Activated CD4-positive, alpha-beta memory T cell treated with anti-CD3 and anti-CD28 coated beads, Interleukin-2, amount 10 ng/mL, durations not matched to agents 7 days and 5 days (primary cell): ENCODE measurements around the gene DRD1. TPM values are rescaled to one million over a fixed set of nuclear protein-coding genes. Genes with fewer than 3 reads are reported as not detected.
"Not testable (repeated sequence)": the region's sequence is repeated elsewhere in the genome, so short reads cannot be mapped to it uniquely, and the experiment has no call there.

Experiments
- CTCF ChIA-PET: fragments of 350-600 bp; sonication (Branson Sonifier 250); formaldehyde crosslinking; loops from one replicate; lab custom pipeline; 2021; ENCODE audit warnings: antibody characterized with exemption, inconsistent platforms; lab: Charles Lee
- POLR2A ChIA-PET: fragments of 350-600 bp; sonication (Branson Sonifier 250); formaldehyde crosslinking; loops from one replicate; lab custom pipeline; 2021; ENCODE audit warnings: antibody characterized with exemption; lab: Charles Lee
- DNase-seq: peaks from one replicate; pipeline ENCODE4 v3.0.0-alpha.2; 2020
- H3K27ac Mint-ChIP-seq: one replicate; pipeline ENCODE4 v1.8.0; 2021; ENCODE audit warnings: mild to moderate bottlenecking, mixed read lengths
- H3K27me3 Mint-ChIP-seq: one replicate; pipeline ENCODE4 v1.8.0; 2021; ENCODE audit warnings: mixed read lengths
- H3K36me3 Mint-ChIP-seq: one replicate; pipeline ENCODE4 v1.8.0; 2021; ENCODE audit warnings: low read depth, mixed read lengths
- H3K4me1 Mint-ChIP-seq: one replicate; pipeline ENCODE4 v1.8.0; 2021; ENCODE audit warnings: mixed read lengths
- H3K4me3 Mint-ChIP-seq: one replicate; pipeline ENCODE4 v1.8.0; 2021; ENCODE audit warnings: mild to moderate bottlenecking, mixed read lengths
- H3K9me3 Mint-ChIP-seq: one replicate; pipeline ENCODE4 v1.8.0; 2021; ENCODE audit warnings: mixed read lengths
- total RNA-seq, 2 experiments: library from RNA; stranded (reverse); gene quantifications; one replicate each; pipeline ENCODE4 v1.2.3, GENCODE V29; 2021

The DRD1 gene
- total RNA-seq, 2 experiments from 2014 or later, result not detected

GRCh38 chr5:175465282-175465681 lies 21.3 kb upstream of the DRD1 start:
- Mint-ChIP-seq H3K9me3 (no peaks in the 10 kb centered on the region), H3K36me3 (no peaks in the 10 kb centered on the region), H3K4me1 (peaks cover 7% of the 10 kb centered on the region), H3K27ac (no peak overlapping the region), H3K27me3 (peaks cover 3% of the 10 kb centered on the region), H3K4me3 (no peak overlapping the region)
- no peak for DNase-seq
- CTCF ChIA-PET, result interaction anchor here (0.6 to 3.1 kb wide), 24 partner anchors 8 to 514 kb away, joined by 3 to 24 read pairs (median 4); partner anchors contain the start of gene SFXN1
- POLR2A ChIA-PET, result interaction anchor here (1.2 to 1.6 kb wide), 2 partner anchors 13 to 15 kb away, joined by 8 to 9 read pairs; partner anchors contain the start of gene SFXN1

- peaks cover 2% of the 10 kb centered on the region for H3K27me3 Mint-ChIP-seq
- H3K9me3 Mint-ChIP-seq, result no peaks in the 10 kb centered on the region
- POLR2A ChIA-PET, result interaction anchor here (1.2 to 1.6 kb wide), 2 partner anchors 13 to 15 kb away, joined by 8 to 9 read pairs; partner anchors contain the start of gene SFXN1
- CTCF ChIA-PET, result interaction anchor here (0.6 to 3.1 kb wide), 25 partner anchors 8 to 514 kb away, joined by 3 to 24 read pairs (median 4); partner anchors contain the start of gene SFXN1
- H3K27ac Mint-ChIP-seq, result no peak overlapping the region
- H3K36me3 Mint-ChIP-seq, result no peaks in the 10 kb centered on the region
- DNase-seq, result no peak
- H3K4me3 Mint-ChIP-seq, result no peak overlapping the region
- peaks cover 7% of the 10 kb centered on the region for H3K4me1 Mint-ChIP-seq
These were observed 20.9 kb upstream of the DRD1 start for GRCh38 chr5:175464942-175465233.

- Mint-ChIP-seq H3K27me3 (peaks cover 4% of the 10 kb centered on the region), H3K27ac (no peak overlapping the region), H3K36me3 (no peaks in the 10 kb centered on the region), H3K9me3 (no peaks in the 10 kb centered on the region), H3K4me1 (peaks cover 7% of the 10 kb centered on the region), H3K4me3 (no peak overlapping the region)
- DNase-seq, result peak; percentile 77
- CTCF ChIA-PET, result interaction anchor here (0.6 to 3.1 kb wide), 28 partner anchors 9 to 551 kb away, joined by 3 to 24 read pairs (median 4); partner anchors contain the start of gene SFXN1
- POLR2A ChIA-PET, result interaction anchor here (1.1 to 1.6 kb wide), 3 partner anchors 11 to 16 kb away, joined by 7 to 9 read pairs (median 8); partner anchors contain the start of gene SFXN1
These were observed 20.3 kb upstream of the DRD1 start for GRCh38 chr5:175464074-175464941.

- peaks cover 7% of the 10 kb centered on the region for H3K4me1 Mint-ChIP-seq
- H3K36me3 Mint-ChIP-seq, result no peaks in the 10 kb centered on the region
- DNase-seq, result no peak
- H3K9me3 Mint-ChIP-seq, result no peaks in the 10 kb centered on the region
- POLR2A ChIA-PET, result interaction anchor here (0.5 to 1.1 kb wide), 2 partner anchors 12 to 14 kb away, joined by 3 to 7 read pairs; partner anchors contain the start of gene SFXN1
- CTCF ChIA-PET, result interaction anchor here (1.0 to 3.1 kb wide), 13 partner anchors 11 to 551 kb away, joined by 3 to 24 read pairs (median 6); partner anchors contain the start of gene SFXN1
- no peak overlapping the region for H3K27ac Mint-ChIP-seq
- H3K27me3 Mint-ChIP-seq, result peaks cover 9% of the 10 kb centered on the region
- H3K4me3 Mint-ChIP-seq, result no peak overlapping the region
These were observed 19.7 kb upstream of the DRD1 start for GRCh38 chr5:175463641-175464040.

- peaks cover 18% of the 10 kb centered on the region for H3K4me1 Mint-ChIP-seq
- ChIA-PET POLR2A (no interaction called here), CTCF (no interaction called here)
- H3K36me3 Mint-ChIP-seq, result no peaks in the 10 kb centered on the region
- no peak for DNase-seq
- no peaks in the 10 kb centered on the region for H3K9me3 Mint-ChIP-seq
- H3K27me3 Mint-ChIP-seq, result peaks cover 12% of the 10 kb centered on the region
- H3K27ac Mint-ChIP-seq, result no peak overlapping the region
- no peak overlapping the region for H3K4me3 Mint-ChIP-seq
These were observed 17.4 kb upstream of the DRD1 start for GRCh38 chr5:175461370-175461769.

GRCh38 chr5:175460552-175460951 lies 16.6 kb upstream of the DRD1 start:
- DNase-seq, result no peak
- ChIA-PET POLR2A (no interaction called here), CTCF (no interaction called here)
- H3K36me3 Mint-ChIP-seq, result no peaks in the 10 kb centered on the region
- H3K9me3 Mint-ChIP-seq, result no peaks in the 10 kb centered on the region
- H3K27me3 Mint-ChIP-seq, result peaks cover 12% of the 10 kb centered on the region
- H3K4me3 Mint-ChIP-seq, result no peak overlapping the region
- peaks cover 18% of the 10 kb centered on the region for H3K4me1 Mint-ChIP-seq
- H3K27ac Mint-ChIP-seq, result no peak overlapping the region

DNA sequence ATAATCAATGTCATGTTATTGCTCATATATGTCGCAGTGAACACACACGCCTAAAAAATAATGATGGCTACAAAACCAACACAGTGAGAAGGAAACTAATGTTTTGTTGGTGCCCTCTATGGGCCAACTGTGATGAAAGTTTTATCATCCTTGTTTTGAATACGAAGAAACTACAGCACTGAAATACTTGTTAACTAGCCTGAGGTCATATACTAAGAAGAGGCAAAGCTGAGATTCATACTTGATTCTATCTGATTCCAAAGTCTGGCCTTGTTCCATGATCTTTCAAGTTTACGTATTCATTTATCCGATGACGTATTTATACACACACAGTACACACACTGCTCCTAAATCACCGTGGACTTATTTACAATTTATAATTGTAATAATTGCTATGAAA lies 16.1 kb upstream of the DRD1 start:
- H3K27me3 Mint-ChIP-seq, result peaks cover 15% of the 10 kb centered on the region
- POLR2A ChIA-PET, result no interaction called here
- no peaks in the 10 kb centered on the region for H3K9me3 Mint-ChIP-seq
- H3K4me1 Mint-ChIP-seq, result peaks cover 18% of the 10 kb centered on the region
- DNase-seq, result no peak
- CTCF ChIA-PET, result no interaction called here
- no peak overlapping the region for H3K27ac Mint-ChIP-seq
- H3K4me3 Mint-ChIP-seq, result no peak overlapping the region
- no peaks in the 10 kb centered on the region for H3K36me3 Mint-ChIP-seq

- Mint-ChIP-seq H3K36me3 (no peaks in the 10 kb centered on the region), H3K4me3 (no peak overlapping the region), H3K4me1 (peaks cover 11% of the 10 kb centered on the region), H3K27ac (no peak overlapping the region), H3K9me3 (no peaks in the 10 kb centered on the region), H3K27me3 (peaks cover 34% of the 10 kb centered on the region)
- no peak for DNase-seq
- CTCF ChIA-PET, result interaction anchor here (1.1 to 1.6 kb wide), 2 partner anchors 76 to 506 kb away, joined by 3 to 4 read pairs; no protein-coding TSS in a partner anchor
- POLR2A ChIA-PET, result no interaction called here
These were observed 13.5 kb upstream of the DRD1 start for GRCh38 chr5:175457466-175457865.

GRCh38 chr5:175456105-175456742 lies 12.2 kb upstream of the DRD1 start:
- Mint-ChIP-seq H3K27me3 (peaks cover 43% of the 10 kb centered on the region), H3K4me1 (peaks cover 11% of the 10 kb centered on the region), H3K4me3 (no peak overlapping the region), H3K36me3 (no peaks in the 10 kb centered on the region), H3K27ac (no peak overlapping the region), H3K9me3 (no peaks in the 10 kb centered on the region)
- ChIA-PET CTCF (no interaction called here), POLR2A (no interaction called here)
- DNase-seq, result no peak

GRCh38 chr5:175454338-175454737 lies 10.4 kb upstream of the DRD1 start:
- H3K36me3 Mint-ChIP-seq, CTCF ChIA-PET, DNase-seq, H3K27ac Mint-ChIP-seq, H3K4me3 Mint-ChIP-seq, POLR2A ChIA-PET, H3K9me3 Mint-ChIP-seq: not testable (repeated sequence)
- Mint-ChIP-seq H3K4me1 (peaks cover 11% of the 10 kb centered on the region), H3K27me3 (peaks cover 54% of the 10 kb centered on the region)

GRCh38 chr5:175452166-175452565 lies 8.2 kb upstream of the DRD1 start:
- POLR2A ChIA-PET, result no interaction called here
- Mint-ChIP-seq H3K4me1 (peaks cover 3% of the 10 kb centered on the region), H3K36me3 (no peaks in the 10 kb centered on the region), H3K9me3 (no peaks in the 10 kb centered on the region), H3K4me3 (no peak overlapping the region), H3K27ac (no peak overlapping the region), H3K27me3 (peaks cover 63% of the 10 kb centered on the region)
- CTCF ChIA-PET, result interaction anchor here (1.8 kb wide), 1 partner anchor 12 kb away, joined by 8 read pairs; no protein-coding TSS in a partner anchor
- DNase-seq, result no peak

- POLR2A ChIA-PET, result no interaction called here
- H3K36me3 Mint-ChIP-seq, result no peaks in the 10 kb centered on the region
- H3K27ac Mint-ChIP-seq, result no peak overlapping the region
- CTCF ChIA-PET, result interaction anchor here (2.0 kb wide), 1 partner anchor 16 kb away, joined by 12 read pairs; no protein-coding TSS in a partner anchor
- H3K27me3 Mint-ChIP-seq, result peaks cover 71% of the 10 kb centered on the region
- peaks cover 5% of the 10 kb centered on the region for H3K4me1 Mint-ChIP-seq
- H3K9me3 Mint-ChIP-seq, result no peaks in the 10 kb centered on the region
- DNase-seq, result no peak
- no peak overlapping the region for H3K4me3 Mint-ChIP-seq
These were observed 4.3 kb upstream of the DRD1 start for GRCh38 chr5:175448276-175448675.

DNA sequence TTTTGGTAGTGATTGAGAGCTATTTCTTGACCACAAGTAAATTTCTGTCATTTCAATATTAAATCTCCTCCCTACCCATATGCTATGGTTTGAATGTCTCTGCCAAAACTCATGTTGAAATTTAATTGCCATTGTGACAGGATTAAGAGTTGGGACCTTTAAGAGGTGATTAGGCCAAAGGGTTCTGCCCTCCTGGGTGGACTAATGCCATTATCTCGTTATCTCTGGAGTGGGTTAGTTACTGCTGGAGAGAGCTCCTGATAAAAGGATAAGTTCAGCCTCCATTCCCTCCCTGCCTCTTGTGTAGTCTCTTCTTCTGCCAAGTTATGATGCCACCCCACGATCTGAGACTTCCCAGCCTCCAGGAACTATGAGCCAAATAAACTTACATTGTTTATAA lies 3.6 kb upstream of the DRD1 start:
- no peak for DNase-seq
- Mint-ChIP-seq H3K4me1 (peaks cover 5% of the 10 kb centered on the region), H3K4me3 (no peak overlapping the region), H3K36me3 (no peaks in the 10 kb centered on the region), H3K27me3 (peaks cover 71% of the 10 kb centered on the region), H3K27ac (no peak overlapping the region), H3K9me3 (no peaks in the 10 kb centered on the region)
- CTCF ChIA-PET, result interaction anchor here (2.0 kb wide), 1 partner anchor 17 kb away, joined by 12 read pairs; no protein-coding TSS in a partner anchor
- POLR2A ChIA-PET, result no interaction called here
